CD4-positive, CD25-positive, alpha-beta regulatory T cell (primary cell): ENCODE measurements around the gene SRSF3. TPM values are rescaled to one million over a fixed set of nuclear protein-coding genes. Genes with fewer than 3 reads are reported as not detected.

ENCODE experiments used
- ATAC-seq, 2 donors: fragments of 150-1000 bp; cut with Tn5 transposase; one replicate each; pipeline ENCODE4 v1.10.0; 2021; ENCODE audit warnings: low read depth in 2 of 2, moderate number of reproducible peaks in 2 of 2, moderate library complexity in 1 of 2
- DNase-seq, 3 donors: peaks; one replicate each; pipeline versions ENCODE4 v3.0.0 to v3.0.0-alpha.2; 2012 to 2022; ENCODE audit warnings: mixed read lengths in 1 of 3
- H3K27ac ChIP-seq: one replicate; pipeline ENCODE4 v1.7.0; 2013; ENCODE audit warnings: mild to moderate bottlenecking, low read length; ENCODE audit not compliant: insufficient read depth, poor library complexity, severe bottlenecking
- H3K27me3 ChIP-seq: one replicate; pipeline ENCODE4 v1.7.0; 2013; ENCODE audit warnings: low read length; ENCODE audit not compliant: control insufficient read depth, insufficient read depth
- H3K36me3 ChIP-seq: one replicate; pipeline ENCODE4 v1.7.0; 2013; ENCODE audit warnings: mild to moderate bottlenecking, low read length, moderate library complexity; ENCODE audit not compliant: control insufficient read depth, insufficient read depth
- H3K4me1 ChIP-seq: 2 replicates; pipeline ENCODE4 v1.7.0; 2013; ENCODE audit warnings: mild to moderate bottlenecking, low read length; ENCODE audit not compliant: insufficient read depth, control insufficient read depth, poor library complexity, severe bottlenecking
- H3K4me3 ChIP-seq: one replicate; pipeline ENCODE4 v1.7.0; 2013; ENCODE audit warnings: low read depth, mild to moderate bottlenecking, low read length, moderate library complexity
- H3K9me3 ChIP-seq, 2 experiments: 1 replicate in 1 of 2; 2 replicates in 1 of 2; pipeline ENCODE4 v1.7.0; 2013; ENCODE audit warnings: low read length in 2 of 2, mild to moderate bottlenecking in 1 of 2, moderate library complexity in 1 of 2; ENCODE audit not compliant: control insufficient read depth in 2 of 2
- H3K27ac Mint-ChIP-seq, 3 donors: one replicate each; pipeline ENCODE4 v1.8.0; 2020 to 2022; ENCODE audit warnings: mild to moderate bottlenecking in 3 of 3, mixed read lengths in 3 of 3, moderate library complexity in 2 of 3
- H3K27me3 Mint-ChIP-seq: one replicate; pipeline ENCODE4 v1.8.0; 2022; ENCODE audit warnings: mild to moderate bottlenecking, mixed read lengths
- H3K36me3 Mint-ChIP-seq: one replicate; pipeline ENCODE4 v1.8.0; 2020; ENCODE audit warnings: mixed read lengths
- H3K4me1 Mint-ChIP-seq, 4 donors: one replicate each; pipeline ENCODE4 v1.8.0; 2020 to 2022; ENCODE audit warnings: mixed read lengths in 4 of 4, mild to moderate bottlenecking in 1 of 4
- H3K4me3 Mint-ChIP-seq, 4 donors: one replicate each; pipeline ENCODE4 v1.8.0; 2020 to 2022; ENCODE audit warnings: mild to moderate bottlenecking in 4 of 4, mixed read lengths in 4 of 4, moderate library complexity in 3 of 4
- H3K9me3 Mint-ChIP-seq, 7 donors: one replicate each; pipeline ENCODE4 v1.8.0; 2020 to 2022; ENCODE audit warnings: mixed read lengths in 7 of 7, mild to moderate bottlenecking in 3 of 7, moderate library complexity in 2 of 7
- polyA plus RNA-seq, 4 donors: library from polyadenylated mRNA; unstranded; fragments of 300-500 nt; fragmentation: Illumina TruSeq; gene quantifications; one replicate each; pipeline ENCODE4 v1.2.3, GENCODE V29; 2021
- total RNA-seq: library from RNA; stranded (reverse); gene quantifications from one replicate; pipeline ENCODE4 v1.2.3, GENCODE V29; 2022

The SRSF3 gene
- total and polyA plus RNA-seq, 5 donors from 2014 or later = 398 to 731 (median 413) TPM

DNA sequence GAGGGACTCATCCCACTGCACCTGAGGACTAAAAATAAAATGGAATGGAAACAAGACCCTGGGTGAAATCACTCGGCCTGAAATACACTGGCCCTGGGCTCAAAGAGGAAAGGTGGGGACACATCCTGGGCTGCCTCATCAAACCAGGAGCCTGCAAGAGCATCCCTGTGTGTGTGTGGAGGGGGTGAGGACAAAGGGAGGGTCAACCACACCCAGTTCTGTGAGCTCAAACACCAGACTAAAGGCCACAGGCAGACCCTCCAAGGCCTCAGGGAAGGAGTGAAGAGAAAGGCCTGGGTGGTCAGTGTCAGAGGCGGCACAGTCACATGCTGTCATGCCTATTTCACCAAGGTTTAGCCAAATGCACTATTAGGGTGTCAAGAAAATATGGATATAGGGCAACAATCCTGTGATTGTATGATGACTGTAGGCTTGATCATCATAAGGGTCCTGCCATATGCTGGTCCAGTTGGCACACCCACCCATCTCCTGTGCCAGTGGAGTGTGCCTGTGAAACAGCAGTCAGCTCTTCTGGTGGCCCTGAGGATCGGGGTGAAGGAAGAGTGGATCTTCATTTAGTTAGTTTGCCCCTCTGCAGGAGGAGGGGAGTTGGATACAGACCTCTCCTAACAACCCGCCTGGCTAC, 28.9 kb downstream of the SRSF3 start:
- DNase-seq (no peak), ATAC-seq (peak in 1 of 2 donors; percentile 9)
- peaks cover 6% of the 10 kb centered on the region for H3K36me3 Mint-ChIP-seq
- Histone ChIP-seq H3K4me1 (peaks cover 6% of the 10 kb centered on the region), H3K27ac (no peak overlapping the region), H3K9me3 (no peaks in the 10 kb centered on the region), H3K27me3 (no peaks in the 10 kb centered on the region), H3K4me3 (no peak overlapping the region), H3K36me3 (no peaks in the 10 kb centered on the region)
- peak overlapping the region in 1 of 3 donors; percentile 47 for H3K27ac Mint-ChIP-seq
- H3K4me1 Mint-ChIP-seq = peaks cover 0 to 12% (median 9%) of the 10 kb centered on the region in 4 donors
- H3K27me3 Mint-ChIP-seq = peaks cover 4% of the 10 kb centered on the region
- H3K9me3 Mint-ChIP-seq = no peaks in the 10 kb centered on the region
- H3K4me3 Mint-ChIP-seq = no peak overlapping the region

DNA sequence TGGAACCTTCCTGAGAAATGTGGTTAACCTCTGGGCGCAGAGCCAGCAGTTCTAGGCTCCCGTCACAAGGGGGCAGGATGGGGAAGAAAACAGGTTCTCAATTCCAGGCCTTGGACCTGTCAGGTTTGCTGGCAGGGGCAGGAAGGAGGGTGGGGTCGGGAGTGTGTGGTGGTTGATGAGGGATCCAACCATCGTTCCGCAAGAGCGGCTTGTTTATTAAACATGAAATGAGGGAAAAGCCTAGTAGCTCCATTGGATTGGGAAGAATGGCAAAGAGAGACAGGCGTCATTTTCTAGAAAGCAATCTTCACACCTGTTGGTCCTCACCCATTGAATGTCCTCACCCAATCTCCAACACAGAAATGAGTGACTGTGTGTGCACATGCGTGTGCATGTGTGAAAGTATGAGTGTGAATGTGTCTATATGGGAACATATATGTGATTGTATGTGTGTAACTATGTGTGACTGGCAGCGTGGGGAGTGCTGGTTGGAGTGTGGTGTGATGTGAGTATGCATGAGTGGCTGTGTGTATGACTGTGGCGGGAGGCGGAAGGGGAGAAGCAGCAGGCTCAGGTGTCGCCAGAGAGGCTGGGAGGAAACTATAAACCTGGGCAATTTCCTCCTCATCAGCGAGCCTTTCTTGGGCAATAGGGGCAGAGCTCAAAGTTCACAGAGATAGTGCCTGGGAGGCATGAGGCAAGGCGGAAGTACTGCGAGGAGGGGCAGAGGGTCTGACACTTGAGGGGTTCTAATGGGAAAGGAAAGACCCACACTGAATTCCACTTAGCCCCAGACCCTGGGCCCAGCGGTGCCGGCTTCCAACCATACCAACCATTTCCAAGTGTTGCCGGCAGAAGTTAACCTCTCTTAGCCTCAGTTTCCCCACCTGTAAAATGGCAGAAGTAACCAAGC, 29.6 kb downstream of the SRSF3 start:
- Histone ChIP-seq H3K4me1 (peaks cover 6% of the 10 kb centered on the region), H3K4me3 (no peak overlapping the region), H3K27ac (no peak overlapping the region), H3K9me3 (no peaks in the 10 kb centered on the region), H3K36me3 (no peaks in the 10 kb centered on the region), H3K27me3 (no peaks in the 10 kb centered on the region)
- peak; percentile 61 to 75 (median 68) for DNase-seq
- peaks cover 4% of the 10 kb centered on the region for H3K27me3 Mint-ChIP-seq
- H3K9me3 Mint-ChIP-seq = no peaks in the 10 kb centered on the region
- no peak overlapping the region for H3K4me3 Mint-ChIP-seq
- ATAC-seq = peak; percentile 60 to 78
- H3K4me1 Mint-ChIP-seq = peaks cover 0 to 12% (median 9%) of the 10 kb centered on the region in 4 donors
- H3K27ac Mint-ChIP-seq = peak overlapping the region in 2 of 3 donors; percentile 17 to 47
- peaks cover 4% of the 10 kb centered on the region for H3K36me3 Mint-ChIP-seq

DNA sequence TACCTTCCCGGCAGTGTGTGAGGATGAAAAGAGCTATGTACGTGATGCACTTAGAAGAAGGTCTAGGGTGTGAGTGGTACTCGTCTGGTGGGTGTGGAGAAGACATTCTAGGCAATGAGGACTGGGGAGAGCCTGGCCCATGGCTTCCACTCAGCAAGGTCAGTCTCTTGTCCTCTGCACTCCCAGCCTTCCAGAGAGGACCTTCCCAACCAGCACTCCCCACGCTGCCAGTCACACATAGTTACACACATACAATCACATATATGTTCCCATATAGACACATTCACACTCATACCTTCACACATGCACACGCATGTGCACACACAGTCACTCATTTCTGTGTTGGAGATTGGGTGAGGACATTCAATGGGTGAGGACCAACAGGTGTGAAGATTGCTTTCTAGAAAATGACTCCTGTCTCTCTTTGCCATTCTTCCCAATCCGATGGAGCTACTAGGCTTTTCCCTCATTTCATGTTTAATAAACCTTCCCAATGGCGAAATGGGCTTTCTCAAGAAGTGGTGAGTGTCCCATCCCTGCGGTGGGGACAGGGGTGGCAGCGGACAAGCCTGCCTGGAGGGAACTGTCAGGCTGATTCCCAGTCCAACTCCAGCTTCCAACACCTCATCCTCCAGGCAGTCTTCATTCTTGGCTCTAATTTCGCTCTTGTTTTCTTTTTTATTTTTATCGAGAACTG, 30.4 kb downstream of the SRSF3 start:
- Mint-ChIP-seq H3K4me1 (peaks cover 0 to 12% (median 9%) of the 10 kb centered on the region in 4 donors), H3K27me3 (peaks cover 4% of the 10 kb centered on the region), H3K27ac (no peak overlapping the region), H3K9me3 (no peaks in the 10 kb centered on the region), H3K36me3 (no peaks in the 10 kb centered on the region), H3K4me3 (no peak overlapping the region)
- no peak for ATAC-seq
- Histone ChIP-seq H3K36me3 (no peaks in the 10 kb centered on the region), H3K4me1 (peaks cover 6% of the 10 kb centered on the region), H3K27ac (no peak overlapping the region), H3K9me3 (no peaks in the 10 kb centered on the region), H3K4me3 (no peak overlapping the region), H3K27me3 (no peaks in the 10 kb centered on the region)
- no peak for DNase-seq

DNA sequence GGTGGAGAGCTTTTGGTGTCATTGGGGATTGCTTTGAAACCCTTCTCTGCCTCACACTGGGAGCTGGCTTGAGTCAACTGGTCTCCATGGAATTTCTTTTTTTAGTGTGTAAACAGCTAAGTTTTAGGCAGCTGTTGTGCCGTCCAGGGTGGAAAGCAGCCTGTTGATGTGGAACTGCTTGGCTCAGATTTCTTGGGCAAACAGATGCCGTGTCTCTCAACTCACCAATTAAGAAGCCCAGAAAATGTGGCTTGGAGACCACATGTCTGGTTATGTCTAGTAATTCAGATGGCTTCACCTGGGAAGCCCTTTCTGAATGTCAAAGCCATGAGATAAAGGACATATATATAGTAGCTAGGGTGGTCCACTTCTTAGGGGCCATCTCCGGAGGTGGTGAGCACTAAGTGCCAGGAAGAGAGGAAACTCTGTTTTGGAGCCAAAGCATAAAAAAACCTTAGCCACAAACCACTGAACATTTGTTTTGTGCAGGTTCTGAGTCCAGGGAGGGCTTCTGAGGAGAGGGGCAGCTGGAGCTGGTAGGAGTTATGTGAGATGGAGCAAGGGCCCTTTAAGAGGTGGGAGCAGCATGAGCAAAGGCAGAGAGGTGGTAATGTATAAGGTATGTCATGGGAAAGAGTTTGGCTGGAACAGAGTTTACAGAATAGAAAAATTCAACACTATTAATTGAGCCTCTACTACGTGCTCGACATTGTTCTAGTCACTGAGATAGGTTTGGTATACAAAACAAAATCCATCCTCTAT, 31.2 kb downstream of the SRSF3 start:
- peaks cover 6% of the 10 kb centered on the region for H3K4me1 ChIP-seq
- H3K27ac ChIP-seq = no peak overlapping the region
- H3K36me3 ChIP-seq = no peaks in the 10 kb centered on the region
- no peaks in the 10 kb centered on the region for H3K36me3 Mint-ChIP-seq
- H3K4me3 Mint-ChIP-seq = peak overlapping the region in 1 of 4 donors; percentile 58
- no peak for ATAC-seq
- no peak overlapping the region for H3K4me3 ChIP-seq
- H3K4me1 Mint-ChIP-seq = peaks cover 0 to 12% (median 9%) of the 10 kb centered on the region in 4 donors
- no peaks in the 10 kb centered on the region for H3K9me3 Mint-ChIP-seq
- no peaks in the 10 kb centered on the region for H3K9me3 ChIP-seq
- peaks cover under 1% of the 10 kb centered on the region for H3K27me3 Mint-ChIP-seq
- no peak for DNase-seq
- H3K27ac Mint-ChIP-seq = no peak overlapping the region
- no peaks in the 10 kb centered on the region for H3K27me3 ChIP-seq

DNA sequence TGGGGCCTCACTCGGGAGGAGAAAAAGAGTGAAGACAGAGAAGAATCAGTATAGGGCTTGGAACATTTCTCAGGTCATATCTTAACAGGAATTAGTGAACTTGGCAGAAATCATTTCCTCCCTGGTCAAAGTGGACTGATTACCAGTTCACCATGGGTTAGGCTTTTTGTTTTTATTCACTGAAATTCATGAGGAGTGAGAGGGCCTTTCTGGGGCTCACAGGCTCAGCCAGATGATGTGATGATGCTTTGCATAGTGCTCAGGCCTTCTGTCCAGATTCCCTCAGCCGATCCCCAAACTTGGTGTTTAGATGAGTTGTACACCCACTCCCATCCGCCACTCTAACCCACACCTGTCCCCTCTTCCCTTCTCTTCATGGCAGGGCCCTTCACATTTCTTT, 32.5 kb downstream of the SRSF3 start:
- DNase-seq (no peak), ATAC-seq (no peak)
- Mint-ChIP-seq H3K4me1 (peaks cover 0 to 12% (median 9%) of the 10 kb centered on the region in 4 donors), H3K36me3 (no peaks in the 10 kb centered on the region), H3K4me3 (no peak overlapping the region), H3K27me3 (no peaks in the 10 kb centered on the region), H3K9me3 (no peaks in the 10 kb centered on the region), H3K27ac (peak overlapping the region in 2 of 3 donors; percentile 24 to 92)
- Histone ChIP-seq H3K27ac (no peak overlapping the region), H3K9me3 (no peaks in the 10 kb centered on the region), H3K27me3 (no peaks in the 10 kb centered on the region), H3K4me1 (peaks cover 6% of the 10 kb centered on the region), H3K4me3 (no peak overlapping the region), H3K36me3 (no peaks in the 10 kb centered on the region)

DNA sequence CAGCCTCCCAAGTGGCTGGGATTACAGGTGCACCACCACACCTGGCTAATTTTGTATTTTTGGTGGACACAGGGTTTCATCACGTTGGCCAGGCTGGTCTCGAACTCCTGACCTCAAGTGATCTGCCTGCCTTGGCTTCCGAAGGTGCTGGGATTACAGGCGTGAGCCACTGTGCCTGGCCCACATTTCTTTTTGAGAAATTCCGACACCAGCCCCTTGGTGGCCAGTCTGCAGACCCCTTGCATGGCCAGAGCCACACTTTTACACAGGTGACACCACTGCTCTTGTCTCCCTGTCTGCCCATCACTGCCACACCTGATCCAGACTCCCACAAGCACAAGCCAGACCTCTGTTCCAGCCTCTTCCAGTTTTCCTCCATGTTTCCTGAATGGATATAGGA, 33.0 kb downstream of the SRSF3 start:
- peaks cover 6% of the 10 kb centered on the region for H3K4me1 ChIP-seq
- Mint-ChIP-seq H3K36me3 (no peaks in the 10 kb centered on the region), H3K27ac (peak overlapping the region in 2 of 3 donors; percentile 24 to 92), H3K4me3 (no peak overlapping the region), H3K27me3 (no peaks in the 10 kb centered on the region), H3K9me3 (no peaks in the 10 kb centered on the region), H3K4me1 (peaks cover 0 to 12% (median 9%) of the 10 kb centered on the region in 4 donors)
- no peaks in the 10 kb centered on the region for H3K9me3 ChIP-seq
- H3K27ac ChIP-seq = no peak overlapping the region
- DNase-seq = no peak
- ATAC-seq = no peak
- no peak overlapping the region for H3K4me3 ChIP-seq
- no peaks in the 10 kb centered on the region for H3K36me3 ChIP-seq
- no peaks in the 10 kb centered on the region for H3K27me3 ChIP-seq

DNA sequence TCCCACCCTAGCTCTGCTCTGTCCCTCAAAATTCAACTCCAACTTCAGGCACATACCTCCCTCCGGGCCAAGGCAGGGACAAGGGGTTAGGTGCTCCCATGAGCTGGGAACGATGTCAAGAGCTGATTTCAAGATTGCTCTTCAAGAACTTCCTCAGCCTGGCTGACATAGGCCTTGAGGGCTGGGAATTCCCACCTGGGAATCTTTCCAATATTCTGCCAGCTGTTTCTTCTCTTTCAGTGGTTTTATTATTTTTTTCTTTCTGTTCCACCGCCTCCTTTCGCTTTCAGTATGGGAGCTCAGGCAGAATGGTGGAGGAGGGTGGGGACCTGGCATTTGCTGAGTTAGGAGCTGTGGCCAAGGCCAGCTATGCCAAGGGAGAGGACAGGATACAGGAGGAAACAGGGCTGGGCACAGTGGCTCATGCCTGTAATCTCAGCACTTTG, 33.7 kb downstream of the SRSF3 start:
- no peak for ATAC-seq
- Histone ChIP-seq H3K36me3 (no peaks in the 10 kb centered on the region), H3K4me3 (no peak overlapping the region), H3K27ac (no peak overlapping the region), H3K9me3 (no peaks in the 10 kb centered on the region), H3K27me3 (no peaks in the 10 kb centered on the region), H3K4me1 (peaks cover 6% of the 10 kb centered on the region)
- no peak overlapping the region for H3K4me3 Mint-ChIP-seq
- DNase-seq = no peak
- peaks cover 0 to 9% (median 8%) of the 10 kb centered on the region in 4 donors for H3K4me1 Mint-ChIP-seq
- H3K27me3 Mint-ChIP-seq = no peaks in the 10 kb centered on the region
- no peaks in the 10 kb centered on the region for H3K36me3 Mint-ChIP-seq
- H3K9me3 Mint-ChIP-seq = no peaks in the 10 kb centered on the region
- peak overlapping the region in 1 of 3 donors; percentile 24 for H3K27ac Mint-ChIP-seq
